ENCODE measurements around the gene TMEM61.
"Not testable (repeated sequence)": the region's sequence is repeated elsewhere in the genome, so short reads cannot be mapped to it uniquely, and the experiment has no call there.

TMEM61 gene

GRCh38 chr1:55031098-55031497 is 50.7 kb downstream of the TMEM61 start:
- not testable (repeated sequence) for H3K4me3 ChIP-seq (ENCODE audit: low read length)

DNA sequence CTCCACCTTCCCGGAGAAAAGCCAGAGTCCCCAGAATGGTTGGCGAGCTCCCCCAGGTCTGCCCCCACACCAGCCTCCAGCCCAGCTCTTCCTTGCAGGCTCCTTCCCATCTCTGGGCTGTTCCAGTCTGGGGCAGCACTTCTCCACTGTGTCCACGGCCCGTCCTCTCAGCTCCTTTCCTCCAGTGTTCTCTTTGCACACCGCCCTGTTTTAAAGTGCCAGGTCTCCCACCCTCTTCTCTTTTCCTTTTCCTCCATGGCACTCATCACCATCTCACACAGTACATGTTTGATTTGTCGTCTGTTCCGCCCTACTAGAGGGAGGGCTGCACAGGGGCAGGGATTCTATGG is 52.8 kb downstream of the TMEM61 start:
- Histone ChIP-seq H2BK5ac (ENCODE audit: low read length) (no peak overlapping the region), H2BK120ac (ENCODE audit: low read depth, low read length) (no peak overlapping the region), H4K8ac (ENCODE audit: low read depth, low read length) (no peak overlapping the region), H3K79me1 (ENCODE audit: low read length) (no peaks in the 10 kb centered on the region), H3K4ac (ENCODE audit: low read depth, low read length) (no peak overlapping the region), H3K23ac (ENCODE audit: low read length) (no peak overlapping the region), H3K56ac (ENCODE audit: low read length) (no peak overlapping the region), H2AK5ac (ENCODE audit: low read length) (no peak overlapping the region), H3K4me1 (ENCODE audit: control insufficient read depth, low read depth, low read length) (no peaks in the 10 kb centered on the region), H3K27me3 (ENCODE audit: insufficient read depth, low read length, poor library complexity) (no peaks in the 10 kb centered on the region), H3K36me3 (ENCODE audit: control insufficient read depth, insufficient read depth, low read length) (no peaks in the 10 kb centered on the region), H3K27ac (ENCODE audit: low read depth, low read length) (no peak overlapping the region), H3K4me2 (ENCODE audit: low read length) (no peak overlapping the region), H3K18ac (ENCODE audit: low read length) (no peak overlapping the region), H3K4me3 (ENCODE audit: low read length) (no peak overlapping the region), H3K79me2 (ENCODE audit: control insufficient read depth, insufficient read depth, low read length) (no peaks in the 10 kb centered on the region), H2BK15ac (replicated peaks; ENCODE audit: low read depth) (no peak overlapping the region), H3K9ac (ENCODE audit: low read length) (no peak overlapping the region), H4K5ac (ENCODE audit: low read length) (no peak overlapping the region)
- DNase-seq: no peak
- WGBS (ENCODE audit: extremely low coverage, insufficient coverage, low lambda C conversion rate): no CpG with 5 or more reads among the region's 7 CpGs

More at GRCh38 chr1:55031098-55031497, 50.7 kb downstream of the TMEM61 start:
- not testable (repeated sequence) for H3K4me2 ChIP-seq (ENCODE audit: low read length); H3K79me1 ChIP-seq (ENCODE audit: low read length); H4K8ac ChIP-seq (ENCODE audit: low read depth, low read length); H3K18ac ChIP-seq (ENCODE audit: low read length); H3K4ac ChIP-seq (ENCODE audit: low read depth, low read length); H3K36me3 ChIP-seq (ENCODE audit: control insufficient read depth, insufficient read depth, low read length); H3K4me1 ChIP-seq (ENCODE audit: control insufficient read depth, low read depth, low read length); H3K27me3 ChIP-seq (ENCODE audit: insufficient read depth, low read length, poor library complexity); H2BK120ac ChIP-seq (ENCODE audit: low read depth, low read length); H2AK5ac ChIP-seq (ENCODE audit: low read length); H3K27ac ChIP-seq (ENCODE audit: low read depth, low read length); DNase-seq; H4K5ac ChIP-seq (ENCODE audit: low read length); H2BK15ac ChIP-seq (replicated peaks; ENCODE audit: low read depth); H2BK5ac ChIP-seq (ENCODE audit: low read length); H3K23ac ChIP-seq (ENCODE audit: low read length); H3K9ac ChIP-seq (ENCODE audit: low read length); H3K79me2 ChIP-seq (ENCODE audit: control insufficient read depth, insufficient read depth, low read length); H3K56ac ChIP-seq (ENCODE audit: low read length)
- no CpG with 5 or more reads among the region's 5 CpGs for WGBS (ENCODE audit: extremely low coverage, insufficient coverage, low lambda C conversion rate)

GRCh38 chr1:55034476-55035133 is 54.2 kb downstream of the TMEM61 start:
- no peak overlapping the region for H4K5ac ChIP-seq (ENCODE audit: low read length)
- H2AK5ac ChIP-seq (ENCODE audit: low read length): no peak overlapping the region
- DNase-seq: no peak
- H3K27ac ChIP-seq (ENCODE audit: low read depth, low read length): no peak overlapping the region
- H3K4me3 ChIP-seq (ENCODE audit: low read length): no peak overlapping the region
- H3K4me2 ChIP-seq (ENCODE audit: low read length): no peak overlapping the region
- H4K8ac ChIP-seq (ENCODE audit: low read depth, low read length): no peak overlapping the region
- no peak overlapping the region for H3K4ac ChIP-seq (ENCODE audit: low read depth, low read length)
- no peaks in the 10 kb centered on the region for H3K36me3 ChIP-seq (ENCODE audit: control insufficient read depth, insufficient read depth, low read length)
- H2BK120ac ChIP-seq (ENCODE audit: low read depth, low read length): no peak overlapping the region
- H3K9ac ChIP-seq (ENCODE audit: low read length): no peak overlapping the region
- no peaks in the 10 kb centered on the region for H3K79me1 ChIP-seq (ENCODE audit: low read length)
- H2BK5ac ChIP-seq (ENCODE audit: low read length): no peak overlapping the region
- H2BK15ac ChIP-seq (replicated peaks; ENCODE audit: low read depth): no peak overlapping the region
- H3K18ac ChIP-seq (ENCODE audit: low read length): no peak overlapping the region
- no peaks in the 10 kb centered on the region for H3K79me2 ChIP-seq (ENCODE audit: control insufficient read depth, insufficient read depth, low read length)
- H3K23ac ChIP-seq (ENCODE audit: low read length): no peak overlapping the region
- no CpG with 5 or more reads among the region's 6 CpGs for WGBS (ENCODE audit: extremely low coverage, insufficient coverage, low lambda C conversion rate)
- no peaks in the 10 kb centered on the region for H3K27me3 ChIP-seq (ENCODE audit: insufficient read depth, low read length, poor library complexity)
- peaks cover 3% of the 10 kb centered on the region for H3K4me1 ChIP-seq (ENCODE audit: control insufficient read depth, low read depth, low read length)
- no peak overlapping the region for H3K56ac ChIP-seq (ENCODE audit: low read length)

GRCh38 chr1:55035904-55036303 is 55.5 kb downstream of the TMEM61 start:
- no peak overlapping the region for H3K4me2 ChIP-seq (ENCODE audit: low read length)
- peak; percentile 67 for DNase-seq
- H3K79me1 ChIP-seq (ENCODE audit: low read length): no peaks in the 10 kb centered on the region
- H3K36me3 ChIP-seq (ENCODE audit: control insufficient read depth, insufficient read depth, low read length): no peaks in the 10 kb centered on the region
- no peaks in the 10 kb centered on the region for H3K79me2 ChIP-seq (ENCODE audit: control insufficient read depth, insufficient read depth, low read length)
- peaks cover 3% of the 10 kb centered on the region for H3K27me3 ChIP-seq (ENCODE audit: insufficient read depth, low read length, poor library complexity)
- no CpG with 5 or more reads among the region's 4 CpGs for WGBS (ENCODE audit: extremely low coverage, insufficient coverage, low lambda C conversion rate)
- H3K4me3 ChIP-seq (ENCODE audit: low read length): no peak overlapping the region
- no peak overlapping the region for H3K27ac ChIP-seq (ENCODE audit: low read depth, low read length)
- H4K5ac ChIP-seq (ENCODE audit: low read length): no peak overlapping the region
- H3K18ac ChIP-seq (ENCODE audit: low read length): no peak overlapping the region
- no peak overlapping the region for H2BK15ac ChIP-seq (replicated peaks; ENCODE audit: low read depth)
- H4K8ac ChIP-seq (ENCODE audit: low read depth, low read length): no peak overlapping the region
- no peak overlapping the region for H2BK5ac ChIP-seq (ENCODE audit: low read length)
- no peak overlapping the region for H2BK120ac ChIP-seq (ENCODE audit: low read depth, low read length)
- no peak overlapping the region for H2AK5ac ChIP-seq (ENCODE audit: low read length)
- no peak overlapping the region for H3K23ac ChIP-seq (ENCODE audit: low read length)
- H3K4ac ChIP-seq (ENCODE audit: low read depth, low read length): no peak overlapping the region
- no peak overlapping the region for H3K56ac ChIP-seq (ENCODE audit: low read length)
- no peak overlapping the region for H3K9ac ChIP-seq (ENCODE audit: low read length)
- H3K4me1 ChIP-seq (ENCODE audit: control insufficient read depth, low read depth, low read length): peaks cover 3% of the 10 kb centered on the region

DNA sequence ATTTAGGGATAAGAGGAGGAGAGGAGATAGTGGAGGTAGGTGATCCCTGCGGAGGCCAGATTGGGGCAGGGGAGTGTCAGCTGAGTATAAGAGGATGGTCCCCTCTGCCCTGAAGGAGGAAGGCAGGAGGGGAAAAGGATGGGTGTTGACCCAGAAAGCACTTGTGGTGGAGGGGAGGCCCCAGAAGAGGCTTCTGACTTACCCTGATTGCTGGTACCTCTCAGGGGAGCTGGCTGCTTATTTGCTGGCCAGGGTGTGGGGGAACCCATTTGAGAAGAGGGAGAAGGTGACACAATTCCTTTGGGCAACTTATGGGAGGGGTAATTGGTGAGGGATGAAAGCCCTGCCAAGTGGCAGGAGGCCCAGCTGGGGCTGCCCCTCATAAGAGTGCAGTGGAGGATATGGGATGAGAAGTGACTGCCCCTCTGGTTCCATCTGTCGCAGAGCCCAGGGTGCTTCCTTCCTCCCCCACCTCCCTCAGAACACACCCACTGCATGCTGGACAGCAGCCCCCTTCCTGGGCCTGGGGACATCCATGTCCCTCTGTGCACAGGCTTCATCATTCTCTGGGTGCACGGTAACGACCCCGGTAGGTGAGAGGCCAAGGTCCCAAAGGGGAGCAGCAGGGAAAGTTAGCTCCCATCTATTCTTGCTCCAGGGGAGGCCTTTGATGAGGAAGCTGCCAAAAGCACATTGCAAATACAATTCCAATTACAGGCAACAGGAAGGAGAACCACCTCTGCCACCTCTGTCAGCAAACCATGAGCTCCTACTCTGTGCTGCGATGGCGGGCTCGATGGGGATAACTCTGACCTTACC is 57.5 kb downstream of the TMEM61 start:
- Histone ChIP-seq H3K23ac (ENCODE audit: low read length) (no peak overlapping the region), H3K4me1 (ENCODE audit: control insufficient read depth, low read depth, low read length) (peaks cover 6% of the 10 kb centered on the region), H2AK5ac (ENCODE audit: low read length) (no peak overlapping the region), H3K56ac (ENCODE audit: low read length) (no peak overlapping the region), H2BK120ac (ENCODE audit: low read depth, low read length) (no peak overlapping the region), H3K4me3 (ENCODE audit: low read length) (no peak overlapping the region), H3K18ac (ENCODE audit: low read length) (no peak overlapping the region), H3K4ac (ENCODE audit: low read depth, low read length) (no peak overlapping the region), H2BK15ac (replicated peaks; ENCODE audit: low read depth) (no peak overlapping the region), H3K4me2 (ENCODE audit: low read length) (no peak overlapping the region), H3K27me3 (ENCODE audit: insufficient read depth, low read length, poor library complexity) (peaks cover 3% of the 10 kb centered on the region), H4K5ac (ENCODE audit: low read length) (no peak overlapping the region), H3K36me3 (ENCODE audit: control insufficient read depth, insufficient read depth, low read length) (no peaks in the 10 kb centered on the region), H3K79me1 (ENCODE audit: low read length) (peaks cover 2% of the 10 kb centered on the region), H4K8ac (ENCODE audit: low read depth, low read length) (no peak overlapping the region), H2BK5ac (ENCODE audit: low read length) (no peak overlapping the region), H3K79me2 (ENCODE audit: control insufficient read depth, insufficient read depth, low read length) (peaks cover 3% of the 10 kb centered on the region), H3K27ac (ENCODE audit: low read depth, low read length) (no peak overlapping the region), H3K9ac (ENCODE audit: low read length) (no peak overlapping the region)
- no CpG with 5 or more reads among the region's 8 CpGs for WGBS (ENCODE audit: extremely low coverage, insufficient coverage, low lambda C conversion rate)
- DNase-seq: no peak
